Measurements from ENCODE around the gene IL4R. TPM values are rescaled to one million over a fixed set of nuclear protein-coding genes. Genes with fewer than 3 reads are reported as not detected.
"Not testable (repeated sequence)": the region's sequence is repeated elsewhere in the genome, so short reads cannot be mapped to it uniquely, and the experiment has no call there.

IL4R gene
- total RNA-seq, 1 experiment from 2014 or later = 12.0 TPM

DNA sequence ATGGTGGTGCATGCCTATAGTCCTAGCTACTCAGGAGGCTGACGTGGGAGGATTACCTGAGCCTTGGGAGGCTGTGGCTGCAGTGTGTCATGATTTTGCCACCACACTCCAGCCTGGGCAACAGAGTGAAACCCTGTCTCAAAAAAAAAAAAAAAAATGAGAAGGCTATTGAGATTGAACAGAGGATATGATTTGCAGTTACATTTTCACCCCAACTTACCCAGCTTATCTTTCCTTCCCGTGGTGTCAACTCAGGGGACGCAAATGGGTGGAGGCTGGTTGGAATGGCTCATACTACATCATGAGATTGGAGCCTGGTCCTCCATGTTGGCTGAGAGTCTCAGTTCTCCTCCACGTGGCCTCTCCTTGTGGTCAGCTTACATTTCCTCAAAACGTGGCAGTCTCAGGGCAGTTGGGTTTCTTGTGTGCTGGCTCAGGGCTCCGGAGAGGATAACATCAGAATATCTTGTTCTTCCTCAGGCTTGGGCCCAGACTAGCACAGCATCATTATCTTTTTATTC is 28.0 kb upstream of the IL4R start:
- Histone ChIP-seq H4K20me1 (ENCODE audit: insufficient read depth, low read depth, low read length) (no peaks in the 10 kb centered on the region), H3K4me2 (ENCODE audit: low read depth, low read length, poor library complexity, severe bottlenecking) (no peak overlapping the region), H3K79me2 (ENCODE audit: low read length) (no peaks in the 10 kb centered on the region), H3K9me3 (ENCODE audit: low read length) (no peaks in the 10 kb centered on the region), H3K4me3 (ENCODE audit: low read length) (no peak overlapping the region), H3K27ac (ENCODE audit: low read length) (no peak overlapping the region), H3K9me2 (replicated peaks; ENCODE audit: insufficient read depth, low read length) (no peaks in the 10 kb centered on the region), H3K4me1 (ENCODE audit: low read length) (no peaks in the 10 kb centered on the region), H3K27me3 (ENCODE audit: low read length) (no peaks in the 10 kb centered on the region), H2AFZ (ENCODE audit: low read length) (no peak overlapping the region), H3K36me3 (ENCODE audit: insufficient read depth, low read length) (no peaks in the 10 kb centered on the region), H3K9ac (ENCODE audit: low read length) (no peak overlapping the region)
- DNase-seq = no peak

DNA sequence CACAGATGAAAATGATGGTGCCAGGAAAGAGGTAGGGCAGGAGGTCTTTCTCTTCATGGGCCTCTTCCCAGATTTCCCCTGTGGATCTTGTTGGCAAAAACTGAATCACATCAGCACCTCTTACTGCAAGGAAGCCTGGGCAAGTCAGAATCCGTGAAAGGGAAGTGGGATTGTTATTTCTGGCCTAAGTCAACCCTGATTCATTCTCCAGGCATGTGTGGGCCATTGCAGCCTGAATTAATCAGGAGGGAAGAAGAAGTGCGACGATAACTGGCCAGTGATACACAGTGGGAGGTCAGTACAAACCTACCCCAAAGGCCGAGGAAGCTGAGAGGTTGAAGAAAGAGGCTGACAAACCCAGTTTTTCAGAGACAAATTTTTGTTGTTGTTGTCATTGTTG is 27.3 kb upstream of the IL4R start:
- Histone ChIP-seq H3K9me2 (replicated peaks; ENCODE audit: insufficient read depth, low read length) (no peaks in the 10 kb centered on the region), H3K9me3 (ENCODE audit: low read length) (no peaks in the 10 kb centered on the region), H3K4me2 (ENCODE audit: low read depth, low read length, poor library complexity, severe bottlenecking) (no peak overlapping the region), H3K36me3 (ENCODE audit: insufficient read depth, low read length) (no peaks in the 10 kb centered on the region), H3K27ac (ENCODE audit: low read length) (no peak overlapping the region), H3K79me2 (ENCODE audit: low read length) (no peaks in the 10 kb centered on the region), H3K27me3 (ENCODE audit: low read length) (no peaks in the 10 kb centered on the region), H3K9ac (ENCODE audit: low read length) (no peak overlapping the region), H3K4me3 (ENCODE audit: low read length) (no peak overlapping the region), H3K4me1 (ENCODE audit: low read length) (no peaks in the 10 kb centered on the region), H4K20me1 (ENCODE audit: insufficient read depth, low read depth, low read length) (no peaks in the 10 kb centered on the region), H2AFZ (ENCODE audit: low read length) (no peak overlapping the region)
- no peak for DNase-seq

DNA sequence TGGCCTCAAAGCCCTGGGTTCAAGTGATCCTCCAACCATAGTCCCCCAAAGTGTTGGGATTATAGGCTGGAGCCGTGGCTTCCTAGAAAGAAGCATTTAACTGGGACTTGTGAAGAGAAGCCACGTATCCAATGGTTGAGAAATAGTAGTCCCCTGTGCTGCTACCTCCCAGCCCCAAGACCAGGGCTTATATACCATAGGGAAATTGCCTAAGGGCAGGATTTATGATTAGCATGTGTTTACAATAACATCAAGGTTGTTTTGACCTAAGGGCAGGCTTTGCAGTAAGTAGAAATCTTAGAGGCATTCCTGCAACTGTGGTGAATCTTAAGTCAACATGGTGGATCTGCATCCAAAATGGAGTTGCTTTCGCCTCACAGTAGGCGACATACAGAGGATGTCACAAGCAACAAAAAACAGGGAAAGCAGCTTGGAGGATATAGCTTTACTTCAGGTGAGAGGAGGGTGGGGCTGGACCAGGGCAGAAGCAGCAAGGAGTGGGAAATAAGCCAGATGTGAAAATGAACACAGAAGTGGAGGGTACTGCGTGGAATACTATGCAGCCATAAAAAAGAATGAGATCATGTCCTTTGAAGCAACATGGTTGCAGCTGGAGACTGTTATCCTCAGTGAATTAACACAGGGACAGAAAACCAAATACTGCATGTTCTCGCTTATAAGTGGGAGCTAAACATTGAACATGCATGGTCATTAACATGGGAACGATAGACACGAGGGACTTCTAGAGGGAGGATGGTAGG is 26.5 kb upstream of the IL4R start:
- Histone ChIP-seq H3K9me2 (replicated peaks; ENCODE audit: insufficient read depth, low read length) (no peaks in the 10 kb centered on the region), H3K4me2 (ENCODE audit: low read depth, low read length, poor library complexity, severe bottlenecking) (no peak overlapping the region), H3K27me3 (ENCODE audit: low read length) (no peaks in the 10 kb centered on the region), H3K4me1 (ENCODE audit: low read length) (no peaks in the 10 kb centered on the region), H3K4me3 (ENCODE audit: low read length) (no peak overlapping the region), H3K9me3 (ENCODE audit: low read length) (no peaks in the 10 kb centered on the region), H3K9ac (ENCODE audit: low read length) (no peak overlapping the region), H3K79me2 (ENCODE audit: low read length) (no peaks in the 10 kb centered on the region), H4K20me1 (ENCODE audit: insufficient read depth, low read depth, low read length) (no peaks in the 10 kb centered on the region), H2AFZ (ENCODE audit: low read length) (no peak overlapping the region), H3K36me3 (ENCODE audit: insufficient read depth, low read length) (no peaks in the 10 kb centered on the region), H3K27ac (ENCODE audit: low read length) (no peak overlapping the region)
- DNase-seq = no peak

DNA sequence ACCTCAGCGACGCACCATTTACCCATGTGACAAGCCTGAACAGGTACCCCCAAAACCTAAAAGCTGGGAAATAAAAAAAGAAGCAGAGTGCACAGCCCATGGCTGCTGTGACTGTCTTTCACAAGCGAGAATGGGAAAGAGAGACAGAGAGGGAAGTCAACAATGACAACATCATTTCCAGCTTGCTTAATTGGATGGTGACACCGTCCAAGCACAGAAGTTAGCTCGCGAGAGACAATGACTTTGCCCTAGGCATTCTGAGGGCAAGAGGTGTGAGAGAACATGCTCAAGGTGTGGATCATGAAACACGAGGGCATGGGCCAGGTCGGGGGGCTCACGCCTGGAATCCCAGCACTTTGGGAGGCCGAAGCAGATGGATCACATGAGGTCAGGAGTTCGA is 25.9 kb upstream of the IL4R start:
- Histone ChIP-seq H2AFZ (ENCODE audit: low read length) (no peak overlapping the region), H3K9me2 (replicated peaks; ENCODE audit: insufficient read depth, low read length) (no peaks in the 10 kb centered on the region), H3K4me2 (ENCODE audit: low read depth, low read length, poor library complexity, severe bottlenecking) (no peak overlapping the region), H3K36me3 (ENCODE audit: insufficient read depth, low read length) (no peaks in the 10 kb centered on the region), H3K4me1 (ENCODE audit: low read length) (no peaks in the 10 kb centered on the region), H3K9me3 (ENCODE audit: low read length) (no peaks in the 10 kb centered on the region), H3K27ac (ENCODE audit: low read length) (no peak overlapping the region), H3K4me3 (ENCODE audit: low read length) (no peak overlapping the region), H3K27me3 (ENCODE audit: low read length) (no peaks in the 10 kb centered on the region), H3K79me2 (ENCODE audit: low read length) (no peaks in the 10 kb centered on the region), H4K20me1 (ENCODE audit: insufficient read depth, low read depth, low read length) (no peaks in the 10 kb centered on the region), H3K9ac (ENCODE audit: low read length) (no peak overlapping the region)
- DNase-seq = no peak

DNA sequence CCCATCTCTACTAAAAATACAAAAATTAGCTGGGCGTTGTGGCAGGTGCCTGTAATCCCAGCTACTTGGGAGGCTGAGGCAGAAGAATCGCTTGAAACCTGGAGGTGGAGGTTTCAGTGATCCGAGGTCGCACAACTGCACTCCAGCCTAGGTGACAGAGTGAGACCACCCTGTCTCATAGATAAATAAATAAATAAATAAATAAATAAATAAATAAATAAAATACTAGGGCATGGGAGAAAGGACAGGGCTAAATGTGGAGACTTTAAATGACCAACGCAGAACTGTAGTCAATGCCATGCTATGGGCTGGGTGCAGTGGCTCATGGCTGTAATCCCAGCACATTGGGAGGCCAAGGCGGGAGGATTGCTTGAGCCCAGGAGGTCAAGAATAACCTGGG is 25.5 kb upstream of the IL4R start:
- DNase-seq; H3K4me1 ChIP-seq (ENCODE audit: low read length); H3K27ac ChIP-seq (ENCODE audit: low read length); H4K20me1 ChIP-seq (ENCODE audit: insufficient read depth, low read depth, low read length); H3K9me3 ChIP-seq (ENCODE audit: low read length); H3K79me2 ChIP-seq (ENCODE audit: low read length); H3K4me2 ChIP-seq (ENCODE audit: low read depth, low read length, poor library complexity, severe bottlenecking); H2AFZ ChIP-seq (ENCODE audit: low read length); H3K27me3 ChIP-seq (ENCODE audit: low read length); H3K9me2 ChIP-seq (replicated peaks; ENCODE audit: insufficient read depth, low read length); H3K36me3 ChIP-seq (ENCODE audit: insufficient read depth, low read length); H3K4me3 ChIP-seq (ENCODE audit: low read length); H3K9ac ChIP-seq (ENCODE audit: low read length): not testable (repeated sequence)

DNA sequence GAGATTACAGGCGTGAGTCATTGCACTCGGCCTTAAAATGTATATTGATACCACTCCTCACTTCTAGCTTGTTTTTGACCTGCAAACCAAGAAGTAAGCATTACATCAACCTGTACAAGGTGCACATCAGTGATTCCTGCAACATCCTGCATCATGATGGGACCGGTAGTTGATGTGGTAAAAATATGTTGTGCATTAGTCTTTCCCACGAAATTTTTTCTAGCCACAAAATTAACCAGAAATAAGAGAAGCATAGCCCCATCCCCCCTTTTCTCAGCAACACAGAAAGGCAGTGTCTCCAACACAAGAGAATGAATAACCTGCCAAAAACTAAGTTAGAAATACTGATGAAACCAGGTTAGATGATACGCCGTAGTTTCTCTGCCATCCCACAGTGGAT is 24.1 kb upstream of the IL4R start:
- Histone ChIP-seq H3K9me2 (replicated peaks; ENCODE audit: insufficient read depth, low read length) (no peaks in the 10 kb centered on the region), H3K4me3 (ENCODE audit: low read length) (no peak overlapping the region), H2AFZ (ENCODE audit: low read length) (no peak overlapping the region), H4K20me1 (ENCODE audit: insufficient read depth, low read depth, low read length) (no peaks in the 10 kb centered on the region), H3K9me3 (ENCODE audit: low read length) (no peaks in the 10 kb centered on the region), H3K9ac (ENCODE audit: low read length) (no peak overlapping the region), H3K27me3 (ENCODE audit: low read length) (no peaks in the 10 kb centered on the region), H3K4me2 (ENCODE audit: low read depth, low read length, poor library complexity, severe bottlenecking) (no peak overlapping the region), H3K79me2 (ENCODE audit: low read length) (no peaks in the 10 kb centered on the region), H3K4me1 (ENCODE audit: low read length) (no peaks in the 10 kb centered on the region), H3K36me3 (ENCODE audit: insufficient read depth, low read length) (no peaks in the 10 kb centered on the region), H3K27ac (ENCODE audit: low read length) (no peak overlapping the region)
- DNase-seq = no peak

DNA sequence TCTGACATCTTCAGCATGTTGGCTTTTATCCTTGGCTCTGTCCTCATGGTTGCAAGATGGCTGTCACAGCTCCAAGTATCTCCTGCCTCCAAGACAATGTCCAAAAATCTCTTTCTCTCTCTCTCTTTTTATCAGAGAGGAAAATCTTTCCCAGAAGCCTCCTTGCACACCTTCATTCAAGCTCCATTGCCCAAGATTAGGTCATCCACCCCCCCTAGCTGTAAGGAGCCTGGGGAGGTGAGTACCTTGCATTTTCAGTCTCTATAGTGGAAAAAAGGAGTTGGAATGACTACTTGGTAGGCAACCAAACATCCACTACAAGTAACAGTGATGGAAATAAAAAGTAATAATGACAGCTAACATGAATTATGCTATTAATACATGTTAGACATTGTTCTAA is 23.2 kb upstream of the IL4R start:
- no peaks in the 10 kb centered on the region for H3K9me3 ChIP-seq (ENCODE audit: low read length)
- DNase-seq = no peak
- H4K20me1 ChIP-seq (ENCODE audit: insufficient read depth, low read depth, low read length) = no peaks in the 10 kb centered on the region

DNA sequence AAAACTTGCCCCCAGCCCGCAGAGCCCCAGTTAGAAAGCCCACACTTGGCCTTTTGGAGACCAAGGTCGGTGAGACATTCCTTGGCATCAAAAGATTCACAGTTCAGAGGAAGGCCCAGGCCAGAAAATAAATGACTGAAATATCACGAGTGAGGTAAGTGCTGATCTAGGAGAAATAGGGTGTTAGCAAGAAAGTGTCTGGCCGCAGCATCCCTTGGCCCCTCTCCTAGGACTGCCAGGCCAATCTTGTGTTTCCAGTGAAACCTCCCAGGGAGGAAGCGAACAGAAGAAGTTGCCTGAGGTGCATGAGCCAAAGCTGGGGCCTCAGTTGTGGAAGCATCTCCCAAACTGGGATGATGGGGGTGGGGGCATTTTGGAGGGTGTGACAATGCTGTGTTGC is 22.7 kb upstream of the IL4R start:
- no peaks in the 10 kb centered on the region for H3K79me2 ChIP-seq (ENCODE audit: low read length)
- no peaks in the 10 kb centered on the region for H3K9me3 ChIP-seq (ENCODE audit: low read length)
- H3K9ac ChIP-seq (ENCODE audit: low read length) = no peak overlapping the region
- no peak for DNase-seq
- no peaks in the 10 kb centered on the region for H3K4me1 ChIP-seq (ENCODE audit: low read length)
- H3K36me3 ChIP-seq (ENCODE audit: insufficient read depth, low read length) = no peaks in the 10 kb centered on the region
- no peaks in the 10 kb centered on the region for H3K27me3 ChIP-seq (ENCODE audit: low read length)
- H3K27ac ChIP-seq (ENCODE audit: low read length) = no peak overlapping the region
- H2AFZ ChIP-seq (ENCODE audit: low read length) = no peak overlapping the region
- H4K20me1 ChIP-seq (ENCODE audit: insufficient read depth, low read depth, low read length) = no peaks in the 10 kb centered on the region
- no peak overlapping the region for H3K4me2 ChIP-seq (ENCODE audit: low read depth, low read length, poor library complexity, severe bottlenecking)
- no peak overlapping the region for H3K4me3 ChIP-seq (ENCODE audit: low read length)
- H3K9me2 ChIP-seq (replicated peaks; ENCODE audit: insufficient read depth, low read length) = no peaks in the 10 kb centered on the region

More for the DNA sequence above, 23.2 kb upstream of the IL4R start:
- Histone ChIP-seq H3K9me2 (replicated peaks; ENCODE audit: insufficient read depth, low read length) (no peaks in the 10 kb centered on the region), H3K27me3 (ENCODE audit: low read length) (no peaks in the 10 kb centered on the region), H3K27ac (ENCODE audit: low read length) (no peak overlapping the region), H3K4me1 (ENCODE audit: low read length) (no peaks in the 10 kb centered on the region), H3K9ac (ENCODE audit: low read length) (no peak overlapping the region), H3K36me3 (ENCODE audit: insufficient read depth, low read length) (no peaks in the 10 kb centered on the region), H2AFZ (ENCODE audit: low read length) (no peak overlapping the region), H3K4me2 (ENCODE audit: low read depth, low read length, poor library complexity, severe bottlenecking) (no peak overlapping the region), H3K79me2 (ENCODE audit: low read length) (no peaks in the 10 kb centered on the region), H3K4me3 (ENCODE audit: low read length) (no peak overlapping the region)
